GM12874 (cell line): Measurements from ENCODE around the gene MAML3.

Experiments used
- CTCF ChIP-seq: IDR thresholded peaks from 2 replicates; pipeline ENCODE4 v1.5.1; 2011; ENCODE audit warnings: low read depth, mild to moderate bottlenecking, control low read depth, low read length, moderate library complexity; ENCODE audit not compliant: insufficient read depth

MAML3 gene

GRCh38 chr4:139715746-139716391 is 438.1 kb downstream of the MAML3 start:
- no peak for TF ChIP-seq CTCF

- TF ChIP-seq CTCF = no peak
Observed at GRCh38 chr4:139712882-139713281, 441.1 kb downstream of the MAML3 start.

DNA sequence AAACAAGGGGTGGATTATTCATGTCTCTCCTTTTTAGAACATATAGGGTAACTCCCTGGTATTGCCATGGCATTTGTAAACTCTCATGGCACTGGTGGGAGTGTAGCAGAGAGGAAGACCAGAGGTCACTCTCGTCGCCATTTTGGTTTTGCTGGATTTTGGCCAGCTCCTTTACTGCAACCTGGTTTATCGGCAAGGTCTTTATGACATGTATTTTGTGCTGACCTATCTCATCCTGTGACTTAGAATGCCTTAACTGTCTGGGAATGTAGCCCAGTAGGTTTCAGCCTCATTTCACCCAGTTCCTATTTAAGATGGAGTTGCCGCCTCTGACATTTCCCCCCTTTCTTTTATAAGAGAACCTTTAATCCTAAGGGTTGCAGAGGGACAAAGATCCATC is 442.5 kb downstream of the MAML3 start:
- no peak for TF ChIP-seq CTCF

DNA sequence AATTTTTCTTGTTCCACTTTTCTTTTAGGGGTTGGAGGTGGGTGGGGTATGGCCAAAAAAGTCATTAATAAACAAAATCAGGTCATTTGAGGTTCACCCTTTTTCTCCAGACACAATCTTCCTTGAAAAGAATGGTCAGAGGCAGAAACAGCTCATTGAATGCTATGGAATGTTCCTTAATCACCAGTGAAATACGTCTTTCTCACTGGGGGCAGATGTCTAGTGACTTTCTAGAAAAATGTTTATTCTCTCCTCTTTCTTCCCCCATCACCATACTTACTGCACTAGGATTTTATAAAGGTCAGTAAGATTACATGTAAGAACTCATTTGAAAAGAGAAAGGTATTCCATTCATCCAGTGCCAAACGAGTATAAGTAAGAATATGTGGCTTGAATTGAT is 443.9 kb downstream of the MAML3 start:
- TF ChIP-seq CTCF = no peak

DNA sequence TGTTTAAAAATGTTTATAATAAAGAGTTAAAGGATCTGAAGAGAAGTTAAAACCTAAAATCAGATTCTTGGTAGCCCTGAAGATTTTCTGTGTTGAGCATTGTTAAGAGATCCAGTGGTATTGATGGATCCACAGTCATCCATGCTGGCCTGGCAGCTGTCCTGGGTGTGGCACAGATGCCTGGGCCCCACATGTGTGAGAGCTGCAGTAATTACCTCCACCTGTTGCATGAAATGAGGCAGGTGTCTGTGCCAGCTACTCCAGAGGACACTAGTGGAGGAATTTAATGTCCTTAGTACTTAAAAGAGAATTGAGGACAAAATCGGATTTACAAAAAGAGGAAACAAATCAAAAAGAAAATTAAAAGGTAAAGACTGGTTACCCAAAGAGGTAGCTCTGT is 444.3 kb downstream of the MAML3 start:
- no peak for TF ChIP-seq CTCF

DNA sequence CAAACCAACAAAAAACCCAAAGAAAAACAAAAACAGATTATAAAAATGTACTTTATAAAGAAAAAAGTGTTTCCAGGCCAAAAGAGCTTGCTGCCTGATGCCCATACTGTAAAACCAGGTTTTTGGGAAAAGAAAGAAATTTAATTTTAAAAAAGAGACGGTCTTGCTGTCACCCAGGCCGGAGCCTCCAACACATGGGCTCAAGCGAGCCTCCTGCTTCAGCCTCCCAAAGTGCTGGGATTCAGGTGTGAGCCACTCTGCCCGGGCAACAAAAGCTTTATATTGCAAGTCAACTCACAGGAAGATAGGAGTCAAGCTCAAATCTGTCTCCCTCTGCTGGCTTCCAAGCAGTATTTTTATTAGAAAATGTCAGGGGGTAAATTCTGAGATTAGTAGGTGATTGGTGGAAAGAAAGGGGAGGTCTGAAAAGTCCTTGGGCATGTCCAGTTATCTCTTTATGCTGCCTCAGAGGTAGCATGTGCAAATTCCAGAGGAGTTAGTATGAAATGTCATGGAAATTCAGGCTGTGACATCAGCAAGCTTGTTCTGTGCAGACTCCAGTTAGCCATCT is 449.0 kb downstream of the MAML3 start:
- TF ChIP-seq CTCF = no peak

- TF ChIP-seq CTCF = no peak
Observed at GRCh38 chr4:139700568-139700967, 453.4 kb downstream of the MAML3 start.
